Spleen (tissue), 13 donors: Measurements from ENCODE around the gene GABRB1. TPM values are rescaled to one million over a fixed set of nuclear protein-coding genes. Genes with fewer than 3 reads are reported as not detected.

Experiments
- DNase-seq: peaks from one replicate; pipeline ENCODE4 v3.0.0-alpha.2; 2020
- H3K27ac ChIP-seq, 8 donors: fragments of 200-600 bp; sonication (generic) in 7 of 8; 1 replicate in 4 of 8; 2 replicates in 4 of 8; pipeline versions ENCODE4 v1.5.0 to v1.8.0; 2016 to 2021; ENCODE audit warnings: inconsistent platforms in 4 of 8, mild to moderate bottlenecking in 4 of 8, moderate library complexity in 1 of 8
- H3K27me3 ChIP-seq, 7 donors: fragments of 200-600 bp; sonication (generic) in 6 of 7; replicated peaks in 1 of 7; 1 replicate in 4 of 7; 2 replicates in 3 of 7; pipeline versions ENCODE4 v1.5.0 to v1.8.0; 2016 to 2021; ENCODE audit warnings: inconsistent platforms in 3 of 7, mild to moderate bottlenecking in 1 of 7
- H3K36me3 ChIP-seq, 6 donors: fragments of 200-600 bp; sonication (generic) in 5 of 6; 1 replicate in 4 of 6; 2 replicates in 2 of 6; pipeline versions ENCODE4 v1.5.0 to v1.8.0; 2016 to 2021; ENCODE audit warnings: inconsistent platforms in 2 of 6
- H3K4me1 ChIP-seq, 6 donors: fragments of 200-600 bp; sonication (generic) in 5 of 6; 1 replicate in 3 of 6; 2 replicates in 3 of 6; pipeline versions ENCODE4 v1.5.0 to v1.8.0; 2016 to 2021; ENCODE audit warnings: inconsistent platforms in 3 of 6
- H3K4me3 ChIP-seq, 8 donors: fragments of 200-600 bp; sonication (generic) in 7 of 8; 1 replicate in 4 of 8; 2 replicates in 4 of 8; pipeline versions ENCODE4 v1.5.0 to v1.8.0; 2016 to 2021; ENCODE audit warnings: inconsistent platforms in 4 of 8, mild to moderate bottlenecking in 4 of 8, moderate library complexity in 2 of 8
- H3K9me3 ChIP-seq, 8 donors: fragments of 200-600 bp; sonication (generic) in 7 of 8; 1 replicate in 4 of 8; 2 replicates in 4 of 8; pipeline versions ENCODE4 v1.5.0 to v1.8.0; 2016 to 2021; ENCODE audit warnings: inconsistent platforms in 4 of 8
- POLR2A ChIP-seq, 3 donors: fragments of 450-650 bp; IDR thresholded peaks; one replicate each; pipeline ENCODE4 v1.5.1; 2017; ENCODE audit warnings: antibody characterized with exemption in 3 of 3, mild to moderate bottlenecking in 1 of 3
- POLR2AphosphoS5 ChIP-seq, 3 donors: sonication (generic); formaldehyde crosslinking; IDR thresholded peaks; one replicate each; pipeline ENCODE4 v1.5.1; 2017; ENCODE audit warnings: antibody characterized with exemption in 3 of 3
- WGBS, 5 donors: extraction: QIAGEN DNeasy Blood & Tissue Kit in 3 of 5; methylation state at CpG; one replicate each; pipeline versions ENCODE4 v1.1.5 to v1.1.7; 2013 to 2018; 5-methylcytosine and 5-hydroxymethylcytosine counted together
- intact Hi-C: fragments of 100-400 bp; cut with DNase I; formaldehyde crosslinking; loops from one replicate; pipeline ENCODE4 v1.15.0; 2023; ENCODE audit warnings: low total_unique reads
- long read RNA-seq, 2 donors: transcript quantifications; one replicate each; lab custom pipeline, GENCODE V29; 2026
- polyA plus RNA-seq, 3 donors: library from polyadenylated mRNA; stranded (reverse); fragments of 200-250 nt; gene quantifications; one replicate each; pipeline ENCODE4 v1.2.1, GENCODE V29; 2013
- total RNA-seq, 7 donors: library from RNA; depleted of rRNA in 3 of 7; stranded (reverse); fragments of >200 nt in 3 of 7; fragmentation: NEBNext Ultra II Directional in 4 of 7; extraction: Animal tissue kit (Norgen Biotek cat#: 25700) in 4 of 7; gene quantifications; one replicate each; pipeline versions ENCODE4 v1.1.0 to v1.2.1, GENCODE V29; 2016 to 2021
- TF ChIP-seq, protein P1 (sequence below), 11 experiments: fragments of 200-600 bp in 7 of 11; fragments of 450-650 bp in 4 of 11; sonication (generic) in 4 of 11; IDR thresholded peaks in 8 of 11; conservative IDR thresholded peaks in 3 of 11; 1 replicate in 7 of 11; 2 replicates in 4 of 11; pipeline versions ENCODE4 v1.4.0 to v1.8.0; 2016 to 2021; ENCODE audit warnings: antibody characterized with exemption in 11 of 11, inconsistent platforms in 4 of 11, mild to moderate bottlenecking in 1 of 11
- donor health status: healthy with polysubstance abuse.
- donor health status: DM: no; HTN: no; CAD: no; lungs with moderate emphysema.
- donor health status: DM: no; HTN: no; CAD: no.
- donor health status: Bipolar disorder and iron deficiency.
- donor health status: healthy.
- donor health status: DM: no; HTN: no; CAD: no.
- donor health status: DM: yes; HTN: yes; CAD: no.

GABRB1 gene
- total RNA-seq (not detected), polyA plus RNA-seq (not detected)
- long read RNA-seq, donor 1 = 0 reads
- long read RNA-seq, donor 2 = 0 reads

DNA sequence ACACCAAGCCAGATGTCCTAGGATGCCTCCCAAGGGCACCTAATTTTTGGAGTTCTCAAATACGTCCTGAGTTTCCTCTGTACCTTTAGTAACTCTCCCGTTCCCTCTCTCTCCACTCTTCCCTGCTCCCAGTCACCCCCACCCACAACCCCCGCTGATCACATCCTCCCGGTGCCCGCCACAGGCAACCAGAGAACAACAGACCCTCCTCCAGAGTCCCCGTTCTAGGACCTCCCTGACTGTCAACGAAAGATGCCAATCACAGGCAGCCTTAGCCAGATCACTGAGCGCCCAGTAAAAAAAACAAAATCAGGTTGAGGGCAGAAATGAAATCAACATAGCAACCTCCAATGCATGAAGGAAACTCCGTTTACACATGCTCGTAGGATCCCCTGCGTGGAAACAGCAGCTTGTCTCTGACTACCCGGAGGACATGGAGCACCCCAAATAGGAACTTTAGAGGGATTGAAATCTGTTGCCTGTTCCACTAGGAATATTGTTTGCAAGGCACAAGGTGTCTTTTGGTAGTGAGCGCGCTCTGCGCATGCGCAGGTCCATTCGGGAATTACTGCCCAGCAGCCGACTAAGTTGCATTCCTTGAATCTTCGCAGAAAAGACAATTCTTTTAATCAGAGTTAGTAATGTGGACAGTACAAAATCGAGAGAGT, at the start of gene GABRB1:
TSS of gene GABRB1 (plus strand) at position 557 of the 668 bp plus-strand sequence.
- TF ChIP-seq POLR2AphosphoS5 (IDR thresholded peaks at IDR 0.05) (no peak), POLR2A (IDR thresholded peaks at IDR 0.05) (no peak)
- TF ChIP-seq, protein P1, sequence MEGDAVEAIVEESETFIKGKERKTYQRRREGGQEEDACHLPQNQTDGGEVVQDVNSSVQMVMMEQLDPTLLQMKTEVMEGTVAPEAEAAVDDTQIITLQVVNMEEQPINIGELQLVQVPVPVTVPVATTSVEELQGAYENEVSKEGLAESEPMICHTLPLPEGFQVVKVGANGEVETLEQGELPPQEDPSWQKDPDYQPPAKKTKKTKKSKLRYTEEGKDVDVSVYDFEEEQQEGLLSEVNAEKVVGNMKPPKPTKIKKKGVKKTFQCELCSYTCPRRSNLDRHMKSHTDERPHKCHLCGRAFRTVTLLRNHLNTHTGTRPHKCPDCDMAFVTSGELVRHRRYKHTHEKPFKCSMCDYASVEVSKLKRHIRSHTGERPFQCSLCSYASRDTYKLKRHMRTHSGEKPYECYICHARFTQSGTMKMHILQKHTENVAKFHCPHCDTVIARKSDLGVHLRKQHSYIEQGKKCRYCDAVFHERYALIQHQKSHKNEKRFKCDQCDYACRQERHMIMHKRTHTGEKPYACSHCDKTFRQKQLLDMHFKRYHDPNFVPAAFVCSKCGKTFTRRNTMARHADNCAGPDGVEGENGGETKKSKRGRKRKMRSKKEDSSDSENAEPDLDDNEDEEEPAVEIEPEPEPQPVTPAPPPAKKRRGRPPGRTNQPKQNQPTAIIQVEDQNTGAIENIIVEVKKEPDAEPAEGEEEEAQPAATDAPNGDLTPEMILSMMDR (IDR thresholded peaks at IDR 0.05 in 8 of 11, conservative IDR thresholded peaks at IDR 0.05 in 3 of 11) = no peak
- Histone ChIP-seq H3K4me1 (peaks cover 0 to 23% (median 16%) of the 10 kb centered on the region in 6 donors), H3K4me3 (peak within 1 kb of the TSS; percentile 18 to 66 (median 32)), H3K36me3 (no peaks in the 10 kb centered on the region), H3K9me3 (no peaks in the 10 kb centered on the region), H3K27me3 (peaks cover 0 to 53% (median 28%) of the 10 kb centered on the region in 7 donors), H3K27ac (no peak within 1 kb of the TSS)
- 6 to 14% (median 7%) methylated on average over 20 of the region's 20 CpGs for WGBS, 5 donors
- no peak for DNase-seq
- intact Hi-C loops = no loop called here

GRCh38 chr4:46984781-46985180, 46.6 kb upstream of the GABRB1 start:
- Histone ChIP-seq H3K27me3 (peaks cover 0 to 6% (median 0%) of the 10 kb centered on the region in 7 donors), H3K36me3 (no peaks in the 10 kb centered on the region), H3K4me3 (no peak overlapping the region), H3K27ac (no peak overlapping the region), H3K4me1 (no peaks in the 10 kb centered on the region), H3K9me3 (no peaks in the 10 kb centered on the region)
- 85 to 98% (median 91%) methylated on average over 1 of the region's 1 CpG for WGBS, 5 donors
- no peak for TF ChIP-seq POLR2AphosphoS5 (IDR thresholded peaks at IDR 0.05)
- no peak for DNase-seq
- intact Hi-C loops = no loop called here

GRCh38 chr4:46986922-46987638, 44.3 kb upstream of the GABRB1 start:
- Histone ChIP-seq H3K36me3 (no peaks in the 10 kb centered on the region), H3K27me3 (peaks cover 0 to 21% (median 0%) of the 10 kb centered on the region in 7 donors), H3K4me3 (no peak overlapping the region), H3K27ac (no peak overlapping the region), H3K9me3 (no peaks in the 10 kb centered on the region), H3K4me1 (no peaks in the 10 kb centered on the region)
- intact Hi-C loops = no loop called here
- no peak for DNase-seq
- WGBS, 5 donors = 54 to 72% (median 57%) methylated on average over 3 of the region's 3 CpGs
- TF ChIP-seq POLR2AphosphoS5 (IDR thresholded peaks at IDR 0.05) = no peak
- TF ChIP-seq, protein P1 (IDR thresholded peaks at IDR 0.05 in 8 of 11, conservative IDR thresholded peaks at IDR 0.05 in 3 of 11) = no peak
- TF ChIP-seq POLR2A (IDR thresholded peaks at IDR 0.05) = no peak

- intact Hi-C loops = no loop called here
- Histone ChIP-seq H3K27ac (no peak overlapping the region), H3K9me3 (no peaks in the 10 kb centered on the region), H3K4me1 (peaks cover 0 to 16% (median 13%) of the 10 kb centered on the region in 6 donors), H3K27me3 (peaks cover 0 to 57% (median 16%) of the 10 kb centered on the region in 7 donors), H3K4me3 (no peak overlapping the region), H3K36me3 (no peaks in the 10 kb centered on the region)
- WGBS, 5 donors = 13 to 26% (median 19%) methylated on average over 9 of the region's 9 CpGs
- no peak for DNase-seq
- no peak for TF ChIP-seq POLR2A (IDR thresholded peaks at IDR 0.05)
- TF ChIP-seq, protein P1 (IDR thresholded peaks at IDR 0.05 in 8 of 11, conservative IDR thresholded peaks at IDR 0.05 in 3 of 11) = no peak
- no peak for TF ChIP-seq POLR2AphosphoS5 (IDR thresholded peaks at IDR 0.05)
Measured at GRCh38 chr4:46992338-46992737, 39.0 kb upstream of the GABRB1 start.
